ENCODE measurements around the gene IVD. TPM values are rescaled to one million over a fixed set of nuclear protein-coding genes. Genes with fewer than 3 reads are reported as not detected.

Gene IVD
- total and polyA plus RNA-seq, 2 of the 4 experiments (the other 2 are of a cell fraction), result 31.7 to 41.1 TPM

GRCh38 chr15:40456299-40456712 is 50.7 kb downstream of the IVD start (continued):
- TF ChIP-seq CTCF (conservative IDR thresholded peaks at IDR 0.05; ENCODE audit: low read depth, low read length), result no peak

- H3K4me2 ChIP-seq (ENCODE audit: low read depth, low read length), result no peak overlapping the region
- H3K27me3 ChIP-seq (ENCODE audit: control insufficient read depth, insufficient read depth, low read length), result no peaks in the 10 kb centered on the region
- BruUV-seq (replicated peaks), result no TSS peak
- no peak overlapping the region for H3K4ac ChIP-seq (ENCODE audit: low read depth, low read length)
- H3K9me1 ChIP-seq (ENCODE audit: insufficient read depth, low read length), result peaks cover 20% of the 10 kb centered on the region
- H4K8ac ChIP-seq (ENCODE audit: low read depth in 2 of 2, low read length in 2 of 2), result no peak overlapping the region
- no peak overlapping the region for H2BK15ac ChIP-seq (ENCODE audit: low read depth, low read length)
- no peak overlapping the region for H4K5ac ChIP-seq (ENCODE audit: low read depth, low read length)
- H3K56ac ChIP-seq (ENCODE audit: extremely low read depth, insufficient read depth, low read length), result no peak overlapping the region
- no peak overlapping the region for H3K27ac ChIP-seq (ENCODE audit: insufficient read depth, low read length)
- H3K9me3 ChIP-seq (ENCODE audit: control insufficient read depth, insufficient read depth, low read length), result no peaks in the 10 kb centered on the region
- H3K9ac ChIP-seq (ENCODE audit: low read depth, low read length), result no peak overlapping the region
- dilution Hi-C loops (cut with HindIII; ENCODE audit: low sequenced_read_pairs, unreplicated experiment) (no loop called here), intact Hi-C loops (cut with micrococcal nuclease) (no loop called here), in situ Hi-C loops (cut with MboI; ENCODE audit: low sequenced_read_pairs) (no loop called here)
- no peak overlapping the region for H4K91ac ChIP-seq (ENCODE audit: insufficient read depth, low read depth, low read length)
- H2BK120ac ChIP-seq (ENCODE audit: low read depth, low read length), result no peak overlapping the region
- H2AK5ac ChIP-seq (ENCODE audit: low read depth, low read length), result no peak overlapping the region
- ChIA-PET POLR2A (ENCODE audit: unreplicated experiment) (no interaction called here), CTCF (no interaction called here)
- ATAC-seq (ENCODE audit: low read depth), result no peak
- no peak overlapping the region for H3K4me3 ChIP-seq (ENCODE audit: insufficient read depth, low read depth, low read length)
- DNase-seq, result no peak
- H2AFZ ChIP-seq (replicated peaks; ENCODE audit: low read length, poor library complexity), result no peak overlapping the region
- H3K23ac ChIP-seq (ENCODE audit: low read depth, low read length), result no peak overlapping the region
- no CpG with 5 or more reads among the region's 4 CpGs for WGBS, 2 experiments (ENCODE audit: extremely low coverage in 2 of 2, insufficient read length in 1 of 2)
- H4K20me1 ChIP-seq (ENCODE audit: insufficient read depth, low read length), result peaks cover 64% of the 10 kb centered on the region
- no peak overlapping the region for H3K14ac ChIP-seq (replicated peaks; ENCODE audit: low read depth, low read length)
- no peak overlapping the region for H2AK9ac ChIP-seq (replicated peaks; ENCODE audit: low read depth, low read length, poor library complexity)
- no peak overlapping the region for H2BK5ac ChIP-seq (ENCODE audit: low read depth, low read length, poor library complexity, severe bottlenecking)
- H3K4me1 ChIP-seq (ENCODE audit: control insufficient read depth, insufficient read depth, low read length), result peaks cover 12% of the 10 kb centered on the region
- H3K79me1 ChIP-seq (ENCODE audit: low read depth in 1 of 2, low read length in 2 of 2), result peaks cover 28 to 75% of the 10 kb centered on the region in 2 experiments
- H2BK20ac ChIP-seq (ENCODE audit: low read depth, low read length), result no peak overlapping the region
- H3K36me3 ChIP-seq (ENCODE audit: control insufficient read depth, insufficient read depth, low read length), result peaks cover 9% of the 10 kb centered on the region; the same call in 1 of the 2 replicates
- H3K18ac ChIP-seq (ENCODE audit: low read depth, low read length), result no peak overlapping the region
- TF ChIP-seq POLR2A (IDR thresholded peaks at IDR 0.05; ENCODE audit: low read depth, low read length), result no peak
- TF ChIP-seq FOS (IDR thresholded peaks at IDR 0.05; ENCODE audit: low read depth, low read length), result no peak
- TF ChIP-seq BHLHE40 (IDR thresholded peaks at IDR 0.05; ENCODE audit: low read depth, low read length), result no peak
- no peak for TF ChIP-seq CHD1 (IDR thresholded peaks at IDR 0.05; ENCODE audit: low read depth, low read length)
- TF ChIP-seq RCOR1 (IDR thresholded peaks at IDR 0.05; ENCODE audit: insufficient replicate concordance, low read length), result no peak
- TF ChIP-seq ELK1 (IDR thresholded peaks at IDR 0.05; ENCODE audit: borderline replicate concordance, low read depth, low read length), result no peak
- no peak for TF ChIP-seq CEBPB (IDR thresholded peaks at IDR 0.05; ENCODE audit: low read depth, low read length)
- no peak for TF ChIP-seq RAD21 (IDR thresholded peaks at IDR 0.05; ENCODE audit: low read length)
- no peak for TF ChIP-seq MXI1 (IDR thresholded peaks at IDR 0.05; ENCODE audit: borderline replicate concordance, low read depth, low read length)
- TF ChIP-seq CTCF (conservative IDR thresholded peaks at IDR 0.05; ENCODE audit: low read depth, low read length), result no peak
- TF ChIP-seq RFX5 (IDR thresholded peaks at IDR 0.05; ENCODE audit: low read depth, low read length), result no peak
- no peak for TF ChIP-seq MAZ (IDR thresholded peaks at IDR 0.05; ENCODE audit: borderline replicate concordance, low read depth, low read length)
These were observed 51.1 kb downstream of the IVD start for GRCh38 chr15:40456738-40457137.

Data from IMR-90 (cell line).